A673 (cell line): ENCODE data around the gene ENTPD5.

Source experiments
- EZH2 ChIP-seq: fragments of 200-600 bp; sonication (generic); IDR thresholded peaks from 2 replicates; pipeline ENCODE4 v1.6.1; 2017; ENCODE audit warnings: borderline replicate concordance, low read depth, mild to moderate bottlenecking, mixed read lengths, antibody characterized with exemption, low read length; ENCODE audit not compliant: poor library complexity, severe bottlenecking
- TF ChIP-seq, protein P1 (sequence below): fragments of 300-800, 200-600 bp; sonication (generic); conservative IDR thresholded peaks from 2 replicates; pipeline ENCODE4 v1.5.1; 2017; ENCODE audit warnings: low read depth, mild to moderate bottlenecking, antibody characterized with exemption, low read length, moderate library complexity, mixed read lengths

DNA sequence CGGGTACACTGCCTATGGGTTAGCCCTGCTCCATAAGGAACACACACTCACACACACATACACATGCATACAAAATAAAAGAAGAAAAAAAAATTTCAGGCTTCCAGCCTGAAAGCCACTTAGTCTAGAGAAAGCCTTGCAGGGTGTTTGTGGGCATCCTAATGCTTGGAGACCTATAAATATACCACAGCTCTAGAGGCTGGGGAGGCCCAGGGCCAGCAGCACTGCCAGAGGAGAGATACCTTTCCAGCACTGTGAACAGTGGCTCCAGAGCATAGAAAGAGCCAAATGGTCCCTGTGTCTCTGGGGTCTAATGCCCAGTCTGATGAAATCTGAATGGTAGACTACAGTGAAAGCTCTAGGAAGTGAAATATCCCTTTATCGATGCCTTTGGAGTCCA, 82.1 kb downstream of the ENTPD5 start:
- TF ChIP-seq, protein P1, sequence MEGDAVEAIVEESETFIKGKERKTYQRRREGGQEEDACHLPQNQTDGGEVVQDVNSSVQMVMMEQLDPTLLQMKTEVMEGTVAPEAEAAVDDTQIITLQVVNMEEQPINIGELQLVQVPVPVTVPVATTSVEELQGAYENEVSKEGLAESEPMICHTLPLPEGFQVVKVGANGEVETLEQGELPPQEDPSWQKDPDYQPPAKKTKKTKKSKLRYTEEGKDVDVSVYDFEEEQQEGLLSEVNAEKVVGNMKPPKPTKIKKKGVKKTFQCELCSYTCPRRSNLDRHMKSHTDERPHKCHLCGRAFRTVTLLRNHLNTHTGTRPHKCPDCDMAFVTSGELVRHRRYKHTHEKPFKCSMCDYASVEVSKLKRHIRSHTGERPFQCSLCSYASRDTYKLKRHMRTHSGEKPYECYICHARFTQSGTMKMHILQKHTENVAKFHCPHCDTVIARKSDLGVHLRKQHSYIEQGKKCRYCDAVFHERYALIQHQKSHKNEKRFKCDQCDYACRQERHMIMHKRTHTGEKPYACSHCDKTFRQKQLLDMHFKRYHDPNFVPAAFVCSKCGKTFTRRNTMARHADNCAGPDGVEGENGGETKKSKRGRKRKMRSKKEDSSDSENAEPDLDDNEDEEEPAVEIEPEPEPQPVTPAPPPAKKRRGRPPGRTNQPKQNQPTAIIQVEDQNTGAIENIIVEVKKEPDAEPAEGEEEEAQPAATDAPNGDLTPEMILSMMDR, result no peak
- TF ChIP-seq EZH2, result no peak
